PFSK-1 (cell line): ENCODE results near the gene GABRB3.

Experiments
- FOXP2 ChIP-seq: optimal IDR thresholded peaks from 2 replicates; pipeline ENCODE3; 2011; ENCODE audit warnings: borderline replicate concordance, control low read depth, inconsistent platforms; ENCODE audit not compliant: insufficient read depth; ENCODE audit errors: extremely low read length, extremely low read depth
- POLR2AphosphoS5 ChIP-seq: IDR thresholded peaks from 2 replicates; pipeline ENCODE4 v1.6.1; 2012; ENCODE audit warnings: low read depth, mild to moderate bottlenecking, control low read depth, low read length, moderate library complexity
- REST ChIP-seq, 2 experiments: IDR thresholded peaks; 2 replicates each; pipeline versions ENCODE4 v1.6.1 to v1.8.0; 2011 to 2012; ENCODE audit warnings: low read depth in 2 of 2, low read length in 2 of 2, control low read depth in 1 of 2, inconsistent platforms in 1 of 2, mild to moderate bottlenecking in 1 of 2, moderate library complexity in 1 of 2; ENCODE audit not compliant: insufficient read depth in 1 of 2
- SIN3A ChIP-seq: IDR thresholded peaks from 2 replicates; pipeline ENCODE4 v1.6.1; 2012; ENCODE audit warnings: mild to moderate bottlenecking, low read length, moderate library complexity, borderline replicate concordance; ENCODE audit not compliant: insufficient read depth
- TAF1 ChIP-seq: IDR thresholded peaks from 2 replicates; pipeline ENCODE4 v1.6.1; 2012; ENCODE audit warnings: low read length, control low read depth, borderline replicate concordance; ENCODE audit not compliant: insufficient read depth

The GABRB3 gene

GRCh38 chr15:26773917-26774316 lies 1.1 kb upstream of the GABRB3 start:
- TF ChIP-seq SIN3A: no peak
- TF ChIP-seq REST (IDR thresholded peaks at IDR 0.05; ENCODE audit: insufficient read depth in 1 of 2, low read depth in 2 of 2, low read length in 2 of 2): peak in 1 of 2 experiments; percentile 77; a peak in 2 of 4 replicates

DNA sequence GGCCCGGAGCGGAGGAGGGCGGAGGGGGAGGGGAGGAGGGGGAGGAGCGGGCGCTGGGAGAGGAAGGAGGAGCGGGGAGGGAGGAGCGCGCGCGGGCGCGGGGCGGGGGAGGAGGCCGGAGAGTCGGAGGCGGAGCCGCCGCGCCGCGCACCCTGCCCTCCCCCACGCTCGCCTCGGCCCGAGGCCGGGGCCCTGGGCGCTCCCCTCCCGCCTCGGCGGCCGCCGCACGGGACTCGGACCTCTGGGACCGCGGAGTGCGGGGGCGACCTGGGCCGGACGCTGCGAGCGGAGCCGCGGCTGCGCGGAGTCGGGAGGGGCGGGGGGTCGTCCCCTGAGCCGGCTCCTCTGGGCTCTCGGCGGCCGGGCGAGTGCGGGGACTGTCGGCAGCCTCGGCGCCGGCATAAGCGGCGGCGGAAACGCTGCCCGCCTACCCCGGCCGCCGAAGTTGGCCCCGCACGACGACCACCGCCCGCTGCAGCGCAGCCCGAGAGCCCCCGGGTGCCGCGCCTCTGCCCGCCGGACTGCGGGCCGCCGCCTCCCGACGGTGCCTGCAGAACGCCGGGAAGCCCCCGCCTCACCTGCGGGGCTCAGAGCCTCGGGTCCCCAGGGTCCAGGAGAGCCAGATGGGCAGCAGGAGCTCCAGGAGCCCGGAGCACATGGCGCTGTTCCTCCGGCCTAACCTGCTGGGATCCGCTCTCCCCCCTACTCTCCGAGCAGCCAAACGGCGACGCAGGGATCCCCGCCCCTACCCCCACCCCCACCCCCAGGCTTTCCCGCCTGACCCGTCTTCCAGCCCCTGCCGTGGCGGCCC lies 406 bp upstream of the GABRB3 start:
- TF ChIP-seq FOXP2: no peak
- no peak for TF ChIP-seq REST (IDR thresholded peaks at IDR 0.05; ENCODE audit: insufficient read depth in 1 of 2, low read depth in 2 of 2, low read length in 2 of 2)

GRCh38 chr15:26771578-26772153 lies 1.2 kb downstream of the GABRB3 start:
- TF ChIP-seq POLR2AphosphoS5 (no peak), FOXP2 (no peak), REST (IDR thresholded peaks at IDR 0.05; ENCODE audit: insufficient read depth in 1 of 2, low read depth in 2 of 2, low read length in 2 of 2) (peak; percentile 73 to 91; a peak in 3 of 4 replicates), TAF1 (no peak), SIN3A (no peak)

GRCh38 chr15:26771168-26771567 lies 1.7 kb downstream of the GABRB3 start:
- TF ChIP-seq SIN3A (no peak), FOXP2 (no peak), POLR2AphosphoS5 (no peak), REST (IDR thresholded peaks at IDR 0.05; ENCODE audit: insufficient read depth in 1 of 2, low read depth in 2 of 2, low read length in 2 of 2) (no peak), TAF1 (no peak)

GRCh38 chr15:26767169-26767670 lies 5.6 kb downstream of the GABRB3 start:
- TF ChIP-seq REST (IDR thresholded peaks at IDR 0.05; ENCODE audit: insufficient read depth in 1 of 2, low read depth in 2 of 2, low read length in 2 of 2) (no peak), TAF1 (no peak), SIN3A (no peak), FOXP2 (no peak), POLR2AphosphoS5 (no peak)
